HUES64 (cell line): ENCODE data around the gene HLA-DRB5.
"Not testable (repeated sequence)": the region's sequence is repeated elsewhere in the genome, so short reads cannot be mapped to it uniquely, and the experiment has no call there.

Source experiments
- H3K27ac ChIP-seq: 2 replicates; pipeline ENCODE4 v1.7.0; 2013; ENCODE audit warnings: low read depth, low read length, inconsistent platforms
- H3K27me3 ChIP-seq: 2 replicates; pipeline ENCODE4 v1.6.1; 2013; ENCODE audit warnings: mild to moderate bottlenecking, low read length; ENCODE audit not compliant: insufficient read depth
- H3K36me3 ChIP-seq: 2 replicates; pipeline ENCODE4 v1.6.1; 2013; ENCODE audit warnings: mild to moderate bottlenecking, low read length; ENCODE audit not compliant: insufficient read depth
- H3K4me1 ChIP-seq: 2 replicates; pipeline ENCODE4 v1.6.1; 2013; ENCODE audit warnings: mild to moderate bottlenecking, low read length, moderate library complexity; ENCODE audit not compliant: insufficient read depth
- H3K4me3 ChIP-seq: 2 replicates; pipeline ENCODE4 v1.5.1; 2013; ENCODE audit warnings: mild to moderate bottlenecking, low read length, moderate library complexity
- H3K9ac ChIP-seq: 2 replicates; pipeline ENCODE4 v1.6.1; 2013; ENCODE audit warnings: mild to moderate bottlenecking, low read depth, low read length
- H3K9me3 ChIP-seq: 2 replicates; pipeline ENCODE4 v1.6.1; 2013; ENCODE audit warnings: low read depth, low read length; ENCODE audit not compliant: insufficient read depth
- WGBS: fragments of 150-250, 120-280 bp; methylation state at CpG from one replicate; pipeline ENCODE4 v1.1.7; 2013; ENCODE audit warnings: missing lambda C conversion rate; 5-methylcytosine and 5-hydroxymethylcytosine counted together

The HLA-DRB5 gene

GRCh38 chr6:32554116-32554965, 24.3 kb upstream of the HLA-DRB5 start:
- no peak overlapping the region for H3K9ac ChIP-seq
- H3K27ac ChIP-seq, result no peak overlapping the region
- no peak overlapping the region for H3K4me3 ChIP-seq
- H3K27me3 ChIP-seq, result no peaks in the 10 kb centered on the region
- H3K4me1 ChIP-seq, result no peaks in the 10 kb centered on the region
- no peaks in the 10 kb centered on the region for H3K36me3 ChIP-seq
- WGBS, result 81% methylated on average over 9 of the region's 9 CpGs
- no peaks in the 10 kb centered on the region for H3K9me3 ChIP-seq

- no peak overlapping the region for H3K9ac ChIP-seq
- no peaks in the 10 kb centered on the region for H3K4me1 ChIP-seq
- WGBS, result 62% methylated on average over 5 of the region's 5 CpGs
- no peaks in the 10 kb centered on the region for H3K27me3 ChIP-seq
- no peaks in the 10 kb centered on the region for H3K36me3 ChIP-seq
- H3K9me3 ChIP-seq, result no peaks in the 10 kb centered on the region
- H3K27ac ChIP-seq, result no peak overlapping the region
- no peak overlapping the region for H3K4me3 ChIP-seq
Measured at GRCh38 chr6:32553037-32553742, 23.1 kb upstream of the HLA-DRB5 start.

GRCh38 chr6:32551410-32551809, 21.3 kb upstream of the HLA-DRB5 start:
- Histone ChIP-seq H3K4me1 (no peaks in the 10 kb centered on the region), H3K27me3 (no peaks in the 10 kb centered on the region), H3K4me3 (no peak overlapping the region), H3K36me3 (no peaks in the 10 kb centered on the region), H3K9ac (no peak overlapping the region), H3K9me3 (0 out of 2 replicates have a peak, but pooled peaks cover 2% of the 10 kb centered on the region), H3K27ac (no peak overlapping the region)
- 79% methylated on average over 5 of the region's 5 CpGs for WGBS

- 98% methylated on average over 5 of the region's 5 CpGs for WGBS
- Histone ChIP-seq H3K4me3 (no peak overlapping the region), H3K36me3 (no peaks in the 10 kb centered on the region), H3K27ac (no peak overlapping the region), H3K9ac (no peak overlapping the region), H3K9me3 (peaks cover 14% of the 10 kb centered on the region), H3K27me3 (no peaks in the 10 kb centered on the region), H3K4me1 (no peaks in the 10 kb centered on the region)
Measured at GRCh38 chr6:32539839-32540238, 9.8 kb upstream of the HLA-DRB5 start.

- H3K27ac ChIP-seq, H3K4me3 ChIP-seq, H3K9ac ChIP-seq, H3K9me3 ChIP-seq, H3K36me3 ChIP-seq, H3K27me3 ChIP-seq, H3K4me1 ChIP-seq: not testable (repeated sequence)
- 39% methylated on average over 3 of the region's 3 CpGs for whole genome bisulfite sequencing
Measured at GRCh38 chr6:32530431-32530793, 325 bp upstream of the HLA-DRB5 start.

- Histone ChIP-seq H3K9me3 (no peaks in the 10 kb centered on the region), H3K4me1 (no peaks in the 10 kb centered on the region), H3K36me3 (no peaks in the 10 kb centered on the region), H3K27ac (no peak overlapping the region), H3K27me3 (peaks cover 29% of the 10 kb centered on the region), H3K9ac (0 out of 2 replicates have a peak overlapping the region, but pooled peaks have one; percentile 20), H3K4me3 (peak overlapping the region; percentile 61)
- WGBS, result 16% methylated on average over 18 of the region's 19 CpGs
Measured at GRCh38 chr6:32522302-32523047, 7.6 kb downstream of the HLA-DRB5 start.

- H3K9ac ChIP-seq, result no peak overlapping the region
- no peaks in the 10 kb centered on the region for H3K4me1 ChIP-seq
- no peak overlapping the region for H3K4me3 ChIP-seq
- H3K9me3 ChIP-seq, result no peaks in the 10 kb centered on the region
- H3K27me3 ChIP-seq, result peaks cover 29% of the 10 kb centered on the region
- no peak overlapping the region for H3K27ac ChIP-seq
- WGBS, result no CpG with 5 or more reads among the region's 1 CpG
- H3K36me3 ChIP-seq, result no peaks in the 10 kb centered on the region
Measured at GRCh38 chr6:32519910-32520258, 10.2 kb downstream of the HLA-DRB5 start.

GRCh38 chr6:32519118-32519909, 10.8 kb downstream of the HLA-DRB5 start:
- H3K9ac ChIP-seq, result no peak overlapping the region

GRCh38 chr6:32517654-32518445, 12.2 kb downstream of the HLA-DRB5 start:
- peaks cover 18% of the 10 kb centered on the region for H3K27me3 ChIP-seq
- H3K36me3 ChIP-seq, result no peaks in the 10 kb centered on the region
- H3K4me3 ChIP-seq, result no peak overlapping the region
- H3K9ac ChIP-seq, result no peak overlapping the region
- no peak overlapping the region for H3K27ac ChIP-seq
- WGBS, result no CpG with 5 or more reads among the region's 1 CpG
- no peaks in the 10 kb centered on the region for H3K4me1 ChIP-seq
- no peaks in the 10 kb centered on the region for H3K9me3 ChIP-seq

More at GRCh38 chr6:32519118-32519909, 10.8 kb downstream of the HLA-DRB5 start:
- no peaks in the 10 kb centered on the region for H3K4me1 ChIP-seq
- no peak overlapping the region for H3K4me3 ChIP-seq
- no peaks in the 10 kb centered on the region for H3K9me3 ChIP-seq
- 59% methylated on average over 4 of the region's 4 CpGs for WGBS
- H3K36me3 ChIP-seq, result no peaks in the 10 kb centered on the region
- no peak overlapping the region for H3K27ac ChIP-seq
- H3K27me3 ChIP-seq, result peaks cover 29% of the 10 kb centered on the region

GRCh38 chr6:32501016-32501415, 29.1 kb downstream of the HLA-DRB5 start:
- H3K9me3 ChIP-seq, result peaks cover 3% of the 10 kb centered on the region; the same call in 1 of the 2 replicates
- no peak overlapping the region for H3K4me3 ChIP-seq
- H3K36me3 ChIP-seq, result no peaks in the 10 kb centered on the region
- 56% methylated on average over 3 of the region's 3 CpGs for WGBS
- no peak overlapping the region for H3K9ac ChIP-seq
- H3K27ac ChIP-seq, result no peak overlapping the region
- no peaks in the 10 kb centered on the region for H3K4me1 ChIP-seq
- H3K27me3 ChIP-seq, result no peaks in the 10 kb centered on the region
